SK-N-MC (cell line): Measurements from ENCODE around the gene SLC12A8.

Experiments
- EZH2 ChIP-seq: fragments of 200-600 bp; sonication (generic); IDR thresholded peaks from one replicate; pipeline ENCODE4 v1.6.1; 2017; ENCODE audit warnings: antibody characterized with exemption
- FOXP2 ChIP-seq: optimal IDR thresholded peaks from 2 replicates; pipeline ENCODE3; 2011; ENCODE audit warnings: mild to moderate bottlenecking, moderate library complexity; ENCODE audit not compliant: insufficient read depth; ENCODE audit errors: extremely low read length, control extremely low read depth
- POLR2AphosphoS5 ChIP-seq: IDR thresholded peaks from 2 replicates; pipeline ENCODE4 v1.6.1; 2012; ENCODE audit warnings: mild to moderate bottlenecking, low read depth, low read length, borderline replicate concordance

GRCh38 chr3:125136515-125136914 is 76.0 kb downstream of the SLC12A8 start:
- no peak for TF ChIP-seq POLR2AphosphoS5
- no peak for TF ChIP-seq FOXP2
- no peak for TF ChIP-seq EZH2
